Fibroblast of villous mesenchyme (primary cell): ENCODE results near the gene HOXA7. TPM values are rescaled to one million over a fixed set of nuclear protein-coding genes. Genes with fewer than 3 reads are reported as not detected.

ENCODE experiments used
- DNase-seq: peaks from one replicate; pipeline ENCODE4 v3.0.0-alpha.2; 2010; ENCODE audit warnings: low read depth
- H3K4me3 ChIP-seq: 2 replicates; pipeline ENCODE4 v1.5.1; 2011; ENCODE audit warnings: low read depth, mild to moderate bottlenecking, low read length
- CTCF ChIP-seq: IDR thresholded peaks from 2 replicates; pipeline ENCODE4 v1.5.1; 2012; ENCODE audit warnings: low read depth, mild to moderate bottlenecking, low read length; ENCODE audit not compliant: insufficient read depth
- total RNA-seq: library from RNA; depleted of rRNA; stranded (reverse); fragments of >200 nt; gene quantifications from 2 replicates; pipeline ENCODE4 v1.2.3, GENCODE V29; 2012

The HOXA7 gene
- total RNA-seq: 2.2 and 2.3 TPM in 2 replicates

- H3K4me3 ChIP-seq: peak within 1 kb of the TSS; percentile 60
- DNase-seq: peak; percentile 75
- TF ChIP-seq CTCF: no peak
Observed at GRCh38 chr7:27156508-27156898, at the start of gene HOXA7. Gene HOXA7 (minus strand): TSS chr7:27156675. CDS start chr7:27156545, 130 bp downstream.

- H3K4me3 ChIP-seq: peak overlapping the region; percentile 86
- peak; percentile 5 for TF ChIP-seq CTCF
- DNase-seq: peak; percentile 61
Observed at GRCh38 chr7:27205325-27206280, 49.1 kb upstream of the HOXA7 start.

DNA sequence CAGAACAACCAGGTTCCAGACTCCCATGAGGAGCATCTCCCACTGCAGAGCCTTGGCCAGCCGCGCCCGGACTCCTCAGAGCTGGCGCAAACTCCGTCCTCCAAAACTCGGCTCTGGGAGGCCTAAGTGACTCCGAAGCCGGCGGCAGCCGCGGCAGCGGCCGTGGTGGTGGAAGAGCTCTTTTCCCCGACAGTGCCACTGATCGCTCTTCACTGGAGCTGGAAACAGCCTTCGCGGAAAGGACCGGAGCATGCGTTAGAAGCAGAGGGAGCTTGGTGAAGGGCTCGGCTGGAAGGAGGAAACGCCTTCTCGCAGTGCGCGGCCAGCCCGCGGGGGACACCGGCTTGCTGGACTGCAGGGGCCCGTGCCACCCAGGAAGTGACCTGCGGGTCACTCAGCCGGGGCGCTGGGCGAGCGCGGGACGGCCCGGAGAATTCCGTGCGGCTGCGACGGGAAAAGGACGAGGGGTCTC is 48.4 kb upstream of the HOXA7 start:
- TF ChIP-seq CTCF: no peak
- DNase-seq: peak; percentile 60
- peak overlapping the region; percentile 86 for H3K4me3 ChIP-seq

DNA sequence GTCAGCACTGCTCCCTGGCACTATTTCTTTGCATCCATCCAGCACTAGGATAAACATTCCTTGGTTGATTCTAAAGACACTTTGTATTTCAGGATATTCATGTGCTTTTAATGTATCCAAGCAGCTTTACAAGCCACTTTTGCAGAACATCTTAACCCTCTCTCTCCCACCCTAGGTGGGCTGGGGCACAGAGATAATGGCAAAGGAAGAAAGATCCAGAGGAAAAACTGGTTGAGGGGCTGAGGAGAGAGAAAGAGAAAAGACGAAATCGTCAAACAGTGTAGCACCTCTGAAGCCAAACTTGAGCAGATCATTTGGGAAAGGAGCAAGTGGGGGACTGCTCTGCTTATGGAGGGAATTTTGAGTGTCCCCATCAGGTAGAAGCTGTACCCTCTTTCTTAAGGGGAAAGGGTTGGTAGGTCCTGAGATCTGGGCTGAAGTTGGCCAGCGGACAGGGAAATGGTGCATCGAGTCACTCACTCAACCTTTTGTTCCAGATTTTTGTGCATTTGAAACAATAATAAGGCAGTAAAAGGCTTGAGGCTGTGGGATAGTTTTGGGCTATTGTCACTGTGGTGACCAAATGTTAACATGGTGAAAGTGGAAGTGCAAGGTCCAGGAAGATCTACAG is 47.6 kb upstream of the HOXA7 start:
- no peak for TF ChIP-seq CTCF
- peak; percentile 17 for DNase-seq
- peak overlapping the region; percentile 86 for H3K4me3 ChIP-seq

DNA sequence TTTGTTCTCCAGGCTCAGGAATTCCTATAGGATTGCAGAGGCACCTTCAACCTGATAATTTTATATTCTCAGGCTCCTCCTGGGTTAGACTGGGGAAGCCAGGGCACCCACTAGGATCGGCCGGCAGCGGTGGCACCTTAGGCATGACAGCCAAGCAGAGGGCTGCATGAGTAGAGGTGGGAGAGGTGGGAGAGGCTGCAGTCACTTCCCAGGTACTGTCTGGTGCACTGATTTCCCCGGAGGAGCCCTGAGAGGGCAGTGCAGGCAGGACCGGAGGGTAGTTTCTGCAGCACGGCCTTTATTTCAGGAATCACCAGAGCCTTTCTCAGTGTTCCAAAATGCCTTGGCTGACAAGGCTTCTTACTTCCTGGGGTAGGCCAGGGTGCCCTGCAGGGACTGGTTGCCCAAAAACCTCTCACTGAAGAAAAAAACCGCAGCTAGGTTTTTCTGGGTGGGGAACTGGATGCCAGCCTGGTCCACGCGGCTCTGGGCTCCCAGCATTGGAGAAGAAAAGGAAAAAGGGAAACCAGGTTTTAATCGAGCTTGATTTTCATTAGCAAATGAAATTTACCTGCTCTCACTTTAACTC is 47.0 kb upstream of the HOXA7 start:
- H3K4me3 ChIP-seq: peak overlapping the region; percentile 86
- no peak for TF ChIP-seq CTCF
- peak; percentile 13 for DNase-seq

- no peak for TF ChIP-seq CTCF
- peak; percentile 38 for DNase-seq
- H3K4me3 ChIP-seq: peak overlapping the region; percentile 86
Observed at GRCh38 chr7:27202862-27203134, 46.3 kb upstream of the HOXA7 start.
